Measurements from ENCODE around the gene CYP2U1.

- TF ChIP-seq CTCF (conservative IDR thresholded peaks at IDR 0.05; ENCODE audit: low read depth, low read length) = no peak
- no peak for TF ChIP-seq SMC3 (IDR thresholded peaks at IDR 0.05; ENCODE audit: low read depth, low read length)
- no peak for TF ChIP-seq RCOR1 (IDR thresholded peaks at IDR 0.05; ENCODE audit: insufficient replicate concordance, low read length)
- no peak for TF ChIP-seq MAFK (IDR thresholded peaks at IDR 0.05; ENCODE audit: low read depth, low read length)
- no peak for TF ChIP-seq POLR2A (IDR thresholded peaks at IDR 0.05; ENCODE audit: low read depth, low read length)
- TF ChIP-seq RAD21 (IDR thresholded peaks at IDR 0.05; ENCODE audit: low read length) = no peak
- TF ChIP-seq CEBPB (IDR thresholded peaks at IDR 0.05; ENCODE audit: low read depth, low read length) = no peak
- no peak for TF ChIP-seq USF2 (IDR thresholded peaks at IDR 0.05; ENCODE audit: low read depth, low read length)
- no peak for TF ChIP-seq MXI1 (IDR thresholded peaks at IDR 0.05; ENCODE audit: borderline replicate concordance, low read depth, low read length)
- TF ChIP-seq ELK1 (IDR thresholded peaks at IDR 0.05; ENCODE audit: borderline replicate concordance, low read depth, low read length) = no peak
- TF ChIP-seq MAZ (IDR thresholded peaks at IDR 0.05; ENCODE audit: borderline replicate concordance, low read depth, low read length) = no peak
Observed at GRCh38 chr4:107906458-107907100, 24.8 kb upstream of the CYP2U1 start.
